RWPE1 (cell line): ENCODE measurements around the gene DHPS.
A peak's percentile ranks its signal among the peaks of the same experiment; 100 is the strongest.
"Not testable (repeated sequence)": the region's sequence is repeated elsewhere in the genome, so short reads cannot be mapped to it uniquely, and the experiment has no call there.

ENCODE experiments used
- CTCF ChIA-PET: fragments of 350-600 bp; sonication (Branson Sonifier 250); formaldehyde crosslinking; extraction: SDS; loops from one replicate; lab custom pipeline; 2021; lab: Yijun Ruan, JAX
- POLR2A ChIA-PET: fragments of 400-600 bp; formaldehyde crosslinking; extraction: SDS; loops from one replicate; lab custom pipeline; 2020; ENCODE audit warnings: antibody characterized with exemption; ENCODE audit not compliant: low non-redundant PET; lab: Yijun Ruan, JAX
- DNase-seq: peaks from one replicate; pipeline ENCODE4 v3.0.0; 2012; ENCODE audit warnings: low spot score
- H3K27ac ChIP-seq: fragments of 450-650 bp; 2 replicates; pipeline ENCODE4 v1.5.1; 2017
- CTCF ChIP-seq: fragments of 450-650 bp; conservative IDR thresholded peaks from 2 replicates; pipeline ENCODE4 v1.5.1; 2017; ENCODE audit warnings: low read depth, mild to moderate bottlenecking

Gene DHPS

GRCh38 chr19:12720296-12720695 is 38.6 kb upstream of the DHPS start:
- POLR2A ChIA-PET = no interaction called here
- no peak for TF ChIP-seq CTCF
- DNase-seq = no peak
- CTCF ChIA-PET = interaction anchor here (0.6 to 0.8 kb wide), 2 partner anchors 13 to 38 kb away, joined by 3 to 4 read pairs; no protein-coding TSS in a partner anchor
- H3K27ac ChIP-seq = peak overlapping the region; percentile 91

- DNase-seq = no peak
- ChIA-PET POLR2A (interaction anchor here (0.6 kb wide), 1 partner anchor 57 kb away, joined by 8 read pairs; no protein-coding TSS in a partner anchor), CTCF (interaction anchor here (1.7 kb wide), 1 partner anchor 131 kb away, joined by 9 read pairs; no protein-coding TSS in a partner anchor)
- H3K27ac ChIP-seq = peak overlapping the region; percentile 91
- TF ChIP-seq CTCF = no peak
These were observed 34.2 kb upstream of the DHPS start for GRCh38 chr19:12715929-12716328.

- ChIA-PET POLR2A (no interaction called here), CTCF (interaction anchor here (0.6 kb wide), 1 partner anchor 42 kb away, joined by 4 read pairs; no protein-coding TSS in a partner anchor)
- no peak for DNase-seq
- H3K27ac ChIP-seq = peak overlapping the region; percentile 91; the same call in 1 of the 2 replicates
- no peak for TF ChIP-seq CTCF
These were observed 33.4 kb upstream of the DHPS start for GRCh38 chr19:12715102-12715501.

GRCh38 chr19:12713304-12713703 is 31.6 kb upstream of the DHPS start:
- ChIA-PET POLR2A (interaction anchor here (0.6 kb wide), 1 partner anchor 13 kb away, joined by 3 read pairs; no protein-coding TSS in a partner anchor), CTCF (interaction anchor here (0.7 kb wide), 1 partner anchor 601 kb away, joined by 7 read pairs; no protein-coding TSS in a partner anchor)
- H3K27ac ChIP-seq = peak overlapping the region; percentile 39
- DNase-seq = not testable (repeated sequence)

GRCh38 chr19:12712077-12712476 is 30.4 kb upstream of the DHPS start:
- CTCF ChIA-PET = not testable (repeated sequence)
- peak; percentile 66 for TF ChIP-seq CTCF

GRCh38 chr19:12711187-12711586 is 29.5 kb upstream of the DHPS start:
- H3K27ac ChIP-seq = peak overlapping the region; percentile 7; the same call in 1 of the 2 replicates
- no peak for TF ChIP-seq CTCF
- ChIA-PET POLR2A (no interaction called here), CTCF (interaction anchor here (0.7 to 1.0 kb wide), 2 partner anchors 14 to 137 kb away, joined by 3 read pairs; no protein-coding TSS in a partner anchor)
- no peak for DNase-seq

More at GRCh38 chr19:12712077-12712476, 30.4 kb upstream of the DHPS start:
- H3K27ac ChIP-seq = peak overlapping the region; percentile 39
- DNase-seq, POLR2A ChIA-PET: not testable (repeated sequence)

GRCh38 chr19:12708641-12709040 is 27.0 kb upstream of the DHPS start:
- DNase-seq = no peak
- no peak overlapping the region for H3K27ac ChIP-seq
- TF ChIP-seq CTCF = no peak
- CTCF ChIA-PET = no interaction called here
- POLR2A ChIA-PET = interaction anchor here (0.6 kb wide), 1 partner anchor 164 kb away, joined by 7 read pairs; no protein-coding TSS in a partner anchor
